GM18858 (cell line): Measurements from ENCODE around the gene TWF1.
"Not testable (repeated sequence)": the region's sequence is repeated elsewhere in the genome, so short reads cannot be mapped to it uniquely, and the experiment has no call there.

Source experiments
- ATAC-seq: cut with Tn5 transposase; IDR thresholded peaks from one replicate; pipeline ENCODE4 v1.9.1; 2021; ENCODE audit not compliant: unreplicated experiment

The TWF1 gene

GRCh38 chr12:43805860-43806736, at the start of gene TWF1:
TSS of gene TWF1 (minus strand) at chr12:43806317. CDS start at chr12:43806245, 72 bp downstream.
- peak; percentile 88 for ATAC-seq

DNA sequence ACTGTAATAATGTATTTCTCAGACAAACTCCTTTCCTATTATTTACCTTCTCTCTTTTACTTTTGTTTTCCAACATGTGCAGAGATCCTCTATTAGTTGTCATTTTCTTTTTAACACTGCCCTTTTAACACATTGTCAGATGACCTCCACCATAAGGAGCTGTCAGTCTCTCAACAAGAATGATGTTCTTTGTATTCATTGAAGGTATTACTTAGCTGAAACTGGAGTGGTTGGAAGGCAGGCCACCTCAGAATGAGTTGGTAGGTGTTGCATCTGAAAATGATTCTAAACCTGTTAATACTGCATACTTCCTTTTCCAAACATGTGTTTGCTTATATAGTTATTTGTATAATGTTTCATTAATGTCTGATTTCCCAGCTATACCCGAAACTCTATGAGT, 46.6 kb upstream of the TWF1 start:
- peak; percentile 38 for ATAC-seq

GRCh38 chr12:43848786-43849185, 42.7 kb upstream of the TWF1 start:
- ATAC-seq, result no peak

GRCh38 chr12:43848226-43848507, 42.0 kb upstream of the TWF1 start:
- ATAC-seq, result no peak

DNA sequence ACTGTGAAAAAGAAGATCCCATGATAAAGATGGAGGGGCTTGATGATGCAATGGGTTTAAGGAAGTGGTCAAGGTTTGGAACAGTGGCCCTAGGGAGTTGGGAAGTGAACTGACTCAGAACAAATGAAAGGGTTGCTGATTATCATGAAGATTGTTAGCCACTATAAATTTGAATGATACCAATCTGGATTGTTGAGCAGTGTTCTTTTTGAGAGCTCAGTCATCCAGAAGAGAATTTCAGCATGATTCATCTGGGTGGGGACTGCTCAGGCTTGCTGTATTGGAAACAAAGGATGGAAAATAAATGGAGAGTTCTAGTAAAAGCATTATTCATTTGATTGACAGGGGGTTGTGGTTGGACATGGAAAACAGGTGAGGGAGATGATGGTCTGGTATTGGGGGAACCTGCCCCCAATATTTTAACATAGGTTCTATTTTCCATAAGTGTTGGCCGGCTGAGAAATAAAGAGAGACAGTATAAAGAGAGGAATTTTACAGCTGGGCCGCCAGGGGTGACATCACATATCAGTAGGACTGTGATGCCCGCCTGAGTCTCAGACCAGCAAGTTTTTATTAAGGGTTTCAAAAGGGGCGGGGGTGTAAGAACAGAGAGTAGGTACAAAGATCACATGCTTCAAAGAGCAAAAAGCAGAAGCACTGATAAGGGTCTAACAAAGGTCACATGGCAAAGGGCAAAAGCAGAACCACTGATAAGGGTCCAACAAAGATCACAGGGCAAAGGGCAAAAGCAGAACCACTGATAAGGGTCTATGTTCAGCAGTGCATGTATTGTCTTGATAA, 41.5 kb upstream of the TWF1 start:
- not testable (repeated sequence) for ATAC-seq

GRCh38 chr12:43842259-43842658, 36.1 kb upstream of the TWF1 start:
- ATAC-seq, result no peak

GRCh38 chr12:43841253-43841652, 35.1 kb upstream of the TWF1 start:
- no peak for ATAC-seq

DNA sequence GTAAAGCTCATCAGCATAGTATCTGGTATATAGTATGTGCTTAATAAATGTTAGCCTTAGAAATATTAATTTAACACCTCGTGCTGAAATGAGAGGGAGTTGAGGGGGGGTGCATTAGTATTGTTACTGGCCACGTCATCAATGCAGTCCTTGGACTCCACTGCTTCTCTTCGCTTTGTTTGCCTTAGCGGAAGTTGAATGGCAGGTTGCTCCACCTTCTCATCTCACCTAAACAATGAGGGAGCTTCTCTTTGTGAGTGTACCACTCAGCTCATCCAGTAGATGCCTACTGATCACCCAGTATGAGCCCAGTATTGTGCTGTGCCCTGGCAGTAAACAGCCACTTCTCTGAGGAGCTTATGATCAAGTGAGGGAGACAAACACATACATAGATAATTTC, 34.2 kb upstream of the TWF1 start:
- no peak for ATAC-seq

GRCh38 chr12:43836475-43836989, 30.4 kb upstream of the TWF1 start:
- ATAC-seq, result peak; percentile 16

DNA sequence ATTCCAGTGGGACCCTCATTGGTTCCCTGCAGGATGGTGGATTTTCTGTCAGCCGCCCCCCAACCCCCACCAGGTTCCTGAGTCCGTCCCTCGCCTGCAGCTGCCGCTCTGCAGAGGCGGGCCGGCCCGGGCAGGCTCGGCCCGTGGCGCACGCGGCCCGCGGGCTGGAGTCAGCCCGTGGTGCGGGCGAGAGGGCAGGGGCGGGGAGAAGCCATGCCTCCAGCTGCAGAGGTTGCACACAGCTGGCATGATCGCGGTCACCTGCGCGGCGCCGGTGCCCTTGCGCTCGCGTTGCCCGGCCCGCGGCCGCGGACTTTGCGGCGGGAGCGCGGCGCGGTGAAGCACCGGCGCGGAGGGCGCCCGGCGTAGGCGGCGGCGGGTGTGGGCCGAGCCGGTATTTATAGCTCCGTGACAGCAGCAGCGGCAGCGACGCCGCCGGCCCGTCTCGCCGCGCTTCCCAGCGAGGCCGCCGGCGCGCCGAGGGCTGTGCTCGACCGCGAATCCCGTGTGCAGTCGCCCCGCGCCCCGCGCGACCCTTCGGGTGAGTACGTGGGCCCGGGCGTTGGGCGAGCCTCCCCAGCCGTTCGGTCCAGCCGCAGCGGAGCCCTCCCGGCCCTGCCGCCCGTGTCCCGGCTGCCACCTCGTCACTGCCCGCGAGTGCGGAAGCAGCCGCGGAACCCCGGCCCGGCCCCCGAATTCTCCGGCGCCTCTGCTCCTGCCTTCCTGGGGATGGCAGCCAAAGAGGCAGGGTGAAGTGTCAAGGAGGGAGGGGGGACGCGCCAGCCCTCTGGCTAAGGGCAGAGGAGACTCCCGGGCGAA, 29.7 kb upstream of the TWF1 start, which contains the start of gene TMEM117:
TSS of gene TMEM117 (plus strand) at position 426 of the 819 bp plus-strand sequence.
- peak; percentile 70 for ATAC-seq

GRCh38 chr12:43835264-43835655, 29.1 kb upstream of the TWF1 start:
- ATAC-seq, result peak; percentile 2

- no peak for ATAC-seq
These were observed 26.5 kb upstream of the TWF1 start for GRCh38 chr12:43832463-43833168.

DNA sequence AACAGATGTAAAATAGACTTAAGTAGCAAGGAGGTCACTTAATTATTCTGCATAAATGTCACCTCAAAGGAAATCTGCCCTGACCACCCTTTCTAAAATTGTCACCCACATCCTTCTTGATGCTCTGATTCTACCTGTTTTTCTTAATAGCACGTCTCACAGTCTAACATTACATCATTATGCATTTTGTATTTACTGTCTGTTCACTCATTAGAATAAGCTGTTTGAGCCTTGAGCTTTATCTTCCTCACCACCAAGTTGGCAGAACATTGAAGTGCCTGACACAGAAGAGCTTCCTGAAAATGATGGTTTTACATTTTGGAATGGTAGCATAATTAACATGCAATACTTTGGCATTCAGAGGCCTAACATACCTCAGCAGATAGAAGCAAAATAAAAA, 21.0 kb upstream of the TWF1 start:
- ATAC-seq, result no peak

- no peak for ATAC-seq
These were observed 20.6 kb upstream of the TWF1 start for GRCh38 chr12:43826681-43827080.

- no peak for ATAC-seq
These were observed 18.2 kb upstream of the TWF1 start for GRCh38 chr12:43824207-43824775.

GRCh38 chr12:43816168-43816567, 10.1 kb upstream of the TWF1 start:
- no peak for ATAC-seq

DNA sequence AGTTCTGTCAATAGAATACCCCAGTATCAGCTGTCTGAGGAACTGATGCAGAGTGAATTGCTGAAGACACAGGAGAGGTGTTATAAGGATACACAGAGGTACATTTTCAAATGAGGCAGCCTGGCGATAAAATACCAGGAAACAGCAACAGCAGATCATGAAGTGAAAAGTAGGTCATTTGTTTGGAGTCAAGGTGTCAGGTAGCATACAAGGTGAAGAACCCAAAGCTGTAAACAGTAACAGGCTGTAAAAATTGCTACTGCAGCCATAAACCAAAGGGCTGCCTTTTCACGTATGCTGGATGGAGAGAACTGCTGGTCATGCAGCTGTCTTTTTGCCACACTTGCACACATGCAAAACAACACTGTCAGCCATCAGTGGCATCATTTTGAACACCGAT, 9.3 kb upstream of the TWF1 start:
- ATAC-seq, result no peak

DNA sequence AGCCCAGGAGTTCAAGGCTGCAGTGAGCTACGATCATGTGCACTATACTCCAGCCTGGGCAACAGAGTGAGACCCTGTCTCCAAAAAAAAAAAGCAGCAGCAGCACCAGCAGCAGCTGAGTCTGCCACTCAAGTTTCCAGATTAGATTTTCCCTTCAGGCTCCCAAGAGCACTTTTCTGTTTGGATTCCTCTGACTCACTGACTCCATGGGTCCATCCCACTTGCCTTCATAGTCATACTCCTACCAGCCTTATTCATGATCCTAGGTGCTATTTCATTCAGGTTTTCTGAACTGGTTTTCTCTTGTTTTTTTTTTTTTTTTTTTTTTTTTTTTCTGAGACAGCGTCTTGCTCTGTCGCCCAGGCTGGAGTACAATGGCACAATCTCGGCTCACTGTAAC, 6.8 kb upstream of the TWF1 start:
- no peak for ATAC-seq

GRCh38 chr12:43812057-43812456, 5.9 kb upstream of the TWF1 start:
- ATAC-seq, result no peak

DNA sequence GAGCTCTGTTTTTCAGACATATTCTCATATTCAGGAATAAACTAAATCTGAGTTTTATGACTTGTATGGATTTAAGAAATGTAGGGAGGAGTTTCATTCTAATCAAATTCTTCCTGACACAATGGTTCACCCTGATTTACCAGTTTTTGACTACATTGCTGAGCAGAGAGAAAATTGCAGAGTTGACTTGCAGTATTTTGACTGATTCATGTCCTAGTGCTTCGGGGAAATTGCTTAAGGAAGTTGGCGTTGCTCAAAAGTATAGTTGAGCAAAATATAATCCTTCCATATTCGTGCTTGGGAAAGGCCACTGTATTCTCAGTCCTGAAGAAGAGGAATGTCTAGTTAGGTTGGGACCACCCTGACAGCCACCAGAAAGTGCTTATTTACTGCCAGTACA, 1.3 kb upstream of the TWF1 start:
- ATAC-seq, result no peak
